Measurements from ENCODE around the gene PPM1E.
"Not testable (repeated sequence)": the region's sequence is repeated elsewhere in the genome, so short reads cannot be mapped to it uniquely, and the experiment has no call there.

GRCh38 chr17:58957725-58958073 lies 202.0 kb downstream of the PPM1E start:
- TF ChIP-seq, protein P1, sequence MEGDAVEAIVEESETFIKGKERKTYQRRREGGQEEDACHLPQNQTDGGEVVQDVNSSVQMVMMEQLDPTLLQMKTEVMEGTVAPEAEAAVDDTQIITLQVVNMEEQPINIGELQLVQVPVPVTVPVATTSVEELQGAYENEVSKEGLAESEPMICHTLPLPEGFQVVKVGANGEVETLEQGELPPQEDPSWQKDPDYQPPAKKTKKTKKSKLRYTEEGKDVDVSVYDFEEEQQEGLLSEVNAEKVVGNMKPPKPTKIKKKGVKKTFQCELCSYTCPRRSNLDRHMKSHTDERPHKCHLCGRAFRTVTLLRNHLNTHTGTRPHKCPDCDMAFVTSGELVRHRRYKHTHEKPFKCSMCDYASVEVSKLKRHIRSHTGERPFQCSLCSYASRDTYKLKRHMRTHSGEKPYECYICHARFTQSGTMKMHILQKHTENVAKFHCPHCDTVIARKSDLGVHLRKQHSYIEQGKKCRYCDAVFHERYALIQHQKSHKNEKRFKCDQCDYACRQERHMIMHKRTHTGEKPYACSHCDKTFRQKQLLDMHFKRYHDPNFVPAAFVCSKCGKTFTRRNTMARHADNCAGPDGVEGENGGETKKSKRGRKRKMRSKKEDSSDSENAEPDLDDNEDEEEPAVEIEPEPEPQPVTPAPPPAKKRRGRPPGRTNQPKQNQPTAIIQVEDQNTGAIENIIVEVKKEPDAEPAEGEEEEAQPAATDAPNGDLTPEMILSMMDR (IDR thresholded peaks at IDR 0.05), result not testable (repeated sequence)
- not testable (repeated sequence) for TF ChIP-seq POLR2A, POLR2AphosphoS5 (IDR thresholded peaks at IDR 0.05)

All from transverse colon (tissue), 4 donors.